B cell (primary cell): ENCODE measurements around the gene LRRC7. TPM values are rescaled to one million over a fixed set of nuclear protein-coding genes. Genes with fewer than 3 reads are reported as not detected.

Experiments used
- ATAC-seq: fragments of 200-7000 bp; cut with Tn5 transposase; one replicate; pipeline ENCODE4 v1.10.0; 2021; ENCODE audit warnings: low read depth, mild to moderate bottlenecking, moderate number of reproducible peaks, moderate library complexity
- CTCF ChIA-PET: fragments of 350-600 bp; sonication (Branson Sonifier 250); formaldehyde crosslinking; loops from one replicate; lab custom pipeline; 2021; ENCODE audit warnings: antibody characterized with exemption, inconsistent platforms; lab: Charles Lee
- POLR2A ChIA-PET: fragments of 350-600 bp; sonication (Branson Sonifier 250); formaldehyde crosslinking; loops from one replicate; lab custom pipeline; 2021; ENCODE audit warnings: antibody characterized with exemption; lab: Charles Lee
- DNase-seq: peaks from one replicate; pipeline ENCODE4 v3.0.0; 2013
- H2AFZ ChIP-seq: 2 replicates; pipeline ENCODE4 v1.6.1; 2012; ENCODE audit warnings: mild to moderate bottlenecking, low read depth, low read length; ENCODE audit not compliant: insufficient read depth, poor library complexity, severe bottlenecking
- H3K27ac ChIP-seq, 2 donors: 1 replicate in 1 of 2; 2 replicates in 1 of 2; pipeline ENCODE4 v1.5.1; 2012 to 2013; ENCODE audit warnings: low read length in 2 of 2, mild to moderate bottlenecking in 2 of 2, moderate library complexity in 1 of 2
- H3K27me3 ChIP-seq, 4 experiments: fragments of 200-600 bp in 1 of 4; sonication (generic) in 1 of 4; replicated peaks in 1 of 4; 1 replicate in 2 of 4; 2 replicates in 2 of 4; pipeline versions ENCODE4 v1.6.1 to v1.7.0; 2013 to 2016; ENCODE audit warnings: low read length in 3 of 4, mild to moderate bottlenecking in 2 of 4, mixed read lengths in 1 of 4, moderate library complexity in 1 of 4; ENCODE audit not compliant: insufficient read depth in 4 of 4, control insufficient read depth in 3 of 4; ENCODE audit errors: control extremely low read depth in 1 of 4
- H3K36me3 ChIP-seq, 2 experiments: replicated peaks in 1 of 2; 1 replicate in 1 of 2; 2 replicates in 1 of 2; pipeline versions ENCODE4 v1.6.1 to v1.7.1; 2013; ENCODE audit warnings: low read length in 1 of 2; ENCODE audit not compliant: insufficient read depth in 2 of 2, control insufficient read depth in 1 of 2; ENCODE audit errors: control extremely low read depth in 1 of 2, extremely low read depth in 1 of 2
- H3K4me1 ChIP-seq, 2 donors: fragments of 200-600 bp in 1 of 2; sonication (generic) in 1 of 2; 1 replicate in 1 of 2; 2 replicates in 1 of 2; pipeline versions ENCODE4 v1.5.1 to v1.6.1; 2013 to 2017; ENCODE audit warnings: low read length in 2 of 2; ENCODE audit not compliant: control insufficient read depth in 2 of 2, insufficient read depth in 2 of 2
- H3K4me2 ChIP-seq: replicated peaks from 2 replicates; pipeline ENCODE3; 2012; ENCODE audit warnings: mild to moderate bottlenecking, low read depth, low read length; ENCODE audit not compliant: poor library complexity, severe bottlenecking
- H3K4me3 ChIP-seq, 5 experiments: fragments of 200-600 bp in 1 of 5; sonication (generic) in 1 of 5; 1 replicate in 3 of 5; 2 replicates in 2 of 5; pipeline versions ENCODE4 v1.5.1 to v1.7.0; 2011 to 2016; ENCODE audit warnings: low read length in 4 of 5, mild to moderate bottlenecking in 4 of 5, low read depth in 2 of 5, control low read depth in 1 of 5, moderate library complexity in 1 of 5; ENCODE audit not compliant: insufficient read depth in 1 of 5; ENCODE audit errors: control extremely low read depth in 1 of 5, extremely low read depth in 1 of 5
- H3K79me2 ChIP-seq: fragments of 200-600 bp; sonication (generic); one replicate; pipeline ENCODE4 v1.6.0; 2016; ENCODE audit warnings: low read length; ENCODE audit not compliant: control insufficient read depth, insufficient read depth
- H3K9ac ChIP-seq: fragments of 200-600 bp; sonication (generic); 2 replicates; pipeline ENCODE4 v1.6.1; 2017; ENCODE audit warnings: mild to moderate bottlenecking, low read length, moderate library complexity
- H3K9me3 ChIP-seq, 3 donors: one replicate each; pipeline versions ENCODE4 v1.6.1 to v1.7.1; 2013; ENCODE audit warnings: low read length in 2 of 3; ENCODE audit not compliant: control insufficient read depth in 2 of 3, insufficient read depth in 1 of 3; ENCODE audit errors: control extremely low read depth in 1 of 3
- H4K20me1 ChIP-seq: 2 replicates; pipeline ENCODE4 v1.6.0; 2012; ENCODE audit warnings: mild to moderate bottlenecking, low read length; ENCODE audit not compliant: insufficient read depth, control insufficient read depth, poor library complexity, severe bottlenecking
- H3K27ac Mint-ChIP-seq: one replicate; pipeline ENCODE4 v1.8.0; 2021; ENCODE audit warnings: mixed read lengths
- H3K27me3 Mint-ChIP-seq: one replicate; pipeline ENCODE4 v1.8.0; 2021; ENCODE audit warnings: mixed read lengths
- H3K4me1 Mint-ChIP-seq: one replicate; pipeline ENCODE4 v1.8.0; 2021; ENCODE audit warnings: mixed read lengths
- H3K4me3 Mint-ChIP-seq: one replicate; pipeline ENCODE4 v1.8.0; 2021; ENCODE audit warnings: mixed read lengths
- H3K9me3 Mint-ChIP-seq: one replicate; pipeline ENCODE4 v1.8.0; 2022; ENCODE audit warnings: mixed read lengths; ENCODE audit not compliant: insufficient read depth
- EZH2 ChIP-seq: IDR thresholded peaks from 2 replicates; pipeline ENCODE4 v1.6.1; 2012; ENCODE audit warnings: borderline replicate concordance, low read depth, mild to moderate bottlenecking, moderate library complexity, low read length; ENCODE audit not compliant: insufficient read depth, poor library complexity, severe bottlenecking
- WGBS: methylation state at CpG from one replicate; pipeline ENCODE4 v1.1.5; 2013; ENCODE audit warnings: missing lambda C conversion rate; ENCODE audit not compliant: insufficient coverage; 5-methylcytosine and 5-hydroxymethylcytosine counted together
- intact Hi-C: fragments of 100-400 bp; cut with micrococcal nuclease; formaldehyde crosslinking; loops from one replicate; pipeline ENCODE4 v1.10.0; 2022
- polyA plus RNA-seq: library from polyadenylated mRNA; depleted of rRNA; stranded (reverse); fragments of >200 nt; gene quantifications from 2 replicates; pipeline ENCODE4 v1.2.3, GENCODE V29; 2012
- total RNA-seq, 2 donors: library from RNA; stranded (reverse); fragments of 120-200 nt in 1 of 2; gene quantifications; 1 replicate in 1 of 2; 2 replicates in 1 of 2; pipeline versions ENCODE4 v1.2.3 to v1.2.4, GENCODE V29; 2013 to 2022
- TF ChIP-seq, protein P1 (sequence below): fragments of 200-600 bp; IDR thresholded peaks from one replicate; pipeline ENCODE4 v1.8.0; 2022; ENCODE audit warnings: antibody characterized with exemption, mild to moderate bottlenecking

Gene LRRC7
- total and polyA plus RNA-seq, 2 donors (not counting 1 experiment from before 2014, with no cell fraction given) = not detected

DNA sequence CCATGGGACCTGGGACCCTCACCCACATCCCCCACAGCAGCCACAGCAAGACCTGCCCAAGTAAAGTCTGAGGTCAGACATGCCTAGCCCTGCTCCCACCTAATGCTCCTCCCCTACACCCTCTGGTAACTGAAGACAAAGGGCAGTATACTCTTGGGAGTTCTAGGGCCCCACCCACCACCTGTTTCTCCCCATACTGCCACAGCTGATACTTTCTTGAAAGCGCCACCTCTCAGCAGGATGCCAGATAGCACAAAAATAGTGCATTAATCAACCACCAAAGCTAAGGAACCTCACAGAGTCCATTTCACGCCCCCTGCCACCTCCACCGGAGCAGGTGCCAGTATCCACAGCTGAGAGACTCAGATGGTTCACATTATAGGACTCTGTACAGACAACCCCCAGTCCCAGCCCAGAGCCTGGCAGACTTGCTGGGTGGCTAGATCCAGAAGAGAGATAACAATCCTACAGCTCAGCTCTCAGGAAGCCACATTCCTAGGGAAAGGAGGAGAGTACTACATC is 399.6 kb downstream of the LRRC7 start:
- H3K27ac Mint-ChIP-seq = no peak overlapping the region
- Histone ChIP-seq H3K4me3 (no peak overlapping the region), H3K9me3 (peaks cover 0 to 9% (median 0%) of the 10 kb centered on the region in 3 donors), H3K4me2 (no peak overlapping the region), H3K27me3 (no peaks in the 10 kb centered on the region), H3K27ac (no peak overlapping the region), H2AFZ (no peak overlapping the region), H3K79me2 (no peaks in the 10 kb centered on the region), H4K20me1 (no peaks in the 10 kb centered on the region), H3K36me3 (no peaks in the 10 kb centered on the region), H3K9ac (no peak overlapping the region), H3K4me1 (no peaks in the 10 kb centered on the region)
- intact Hi-C loops = no loop called here
- no peak overlapping the region for H3K4me3 Mint-ChIP-seq
- H3K27me3 Mint-ChIP-seq = no peaks in the 10 kb centered on the region
- ATAC-seq (no peak), DNase-seq (no peak)
- H3K4me1 Mint-ChIP-seq = no peaks in the 10 kb centered on the region
- H3K9me3 Mint-ChIP-seq = peaks cover 11% of the 10 kb centered on the region
- POLR2A ChIA-PET = no interaction called here
- TF ChIP-seq, protein P1, sequence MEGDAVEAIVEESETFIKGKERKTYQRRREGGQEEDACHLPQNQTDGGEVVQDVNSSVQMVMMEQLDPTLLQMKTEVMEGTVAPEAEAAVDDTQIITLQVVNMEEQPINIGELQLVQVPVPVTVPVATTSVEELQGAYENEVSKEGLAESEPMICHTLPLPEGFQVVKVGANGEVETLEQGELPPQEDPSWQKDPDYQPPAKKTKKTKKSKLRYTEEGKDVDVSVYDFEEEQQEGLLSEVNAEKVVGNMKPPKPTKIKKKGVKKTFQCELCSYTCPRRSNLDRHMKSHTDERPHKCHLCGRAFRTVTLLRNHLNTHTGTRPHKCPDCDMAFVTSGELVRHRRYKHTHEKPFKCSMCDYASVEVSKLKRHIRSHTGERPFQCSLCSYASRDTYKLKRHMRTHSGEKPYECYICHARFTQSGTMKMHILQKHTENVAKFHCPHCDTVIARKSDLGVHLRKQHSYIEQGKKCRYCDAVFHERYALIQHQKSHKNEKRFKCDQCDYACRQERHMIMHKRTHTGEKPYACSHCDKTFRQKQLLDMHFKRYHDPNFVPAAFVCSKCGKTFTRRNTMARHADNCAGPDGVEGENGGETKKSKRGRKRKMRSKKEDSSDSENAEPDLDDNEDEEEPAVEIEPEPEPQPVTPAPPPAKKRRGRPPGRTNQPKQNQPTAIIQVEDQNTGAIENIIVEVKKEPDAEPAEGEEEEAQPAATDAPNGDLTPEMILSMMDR = no peak
- TF ChIP-seq EZH2 = no peak
- CTCF ChIA-PET = no interaction called here
- WGBS = 97% methylated on average over 3 of the region's 3 CpGs

DNA sequence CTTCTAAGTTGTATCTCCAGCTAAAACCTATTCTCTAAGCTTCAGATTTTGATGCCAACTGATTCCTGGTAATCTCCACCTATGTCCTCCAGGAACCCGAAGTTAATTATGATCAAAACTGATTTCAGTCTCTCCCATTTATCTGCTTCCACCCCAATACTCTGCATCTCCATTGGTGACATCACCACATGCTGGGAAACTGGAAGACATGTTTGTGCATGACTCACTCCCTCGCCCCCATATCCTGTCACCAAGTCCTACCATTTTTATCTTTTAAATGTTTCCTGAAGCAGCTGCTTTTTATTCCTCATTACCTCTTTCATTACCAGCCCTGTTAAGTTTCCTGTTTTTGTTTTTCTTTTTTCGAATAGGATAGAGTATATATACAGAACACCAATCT is 409.2 kb downstream of the LRRC7 start:
- no peak overlapping the region for H3K27ac Mint-ChIP-seq
- H3K9me3 Mint-ChIP-seq = no peaks in the 10 kb centered on the region
- CTCF ChIA-PET = interaction anchor here (1.1 kb wide), 1 partner anchor 16 kb away, joined by 3 read pairs; no protein-coding TSS in a partner anchor

More for the DNA sequence above, 409.2 kb downstream of the LRRC7 start:
- Mint-ChIP-seq H3K4me3 (no peak overlapping the region), H3K4me1 (no peaks in the 10 kb centered on the region), H3K27me3 (no peaks in the 10 kb centered on the region)
- H4K20me1 ChIP-seq = no peaks in the 10 kb centered on the region
- no peak overlapping the region for H3K4me3 ChIP-seq
- H3K4me1 ChIP-seq = no peaks in the 10 kb centered on the region
- intact Hi-C loops = no loop called here
- TF ChIP-seq EZH2 = no peak
- TF ChIP-seq, protein P1 = no peak
- POLR2A ChIA-PET = no interaction called here
- H3K79me2 ChIP-seq = no peaks in the 10 kb centered on the region
- H3K9me3 ChIP-seq = no peaks in the 10 kb centered on the region
- no peak overlapping the region for H3K9ac ChIP-seq
- ATAC-seq (no peak), DNase-seq (no peak)
- H2AFZ ChIP-seq = no peak overlapping the region
- H3K4me2 ChIP-seq = no peak overlapping the region
- no peaks in the 10 kb centered on the region for H3K27me3 ChIP-seq
- H3K36me3 ChIP-seq = no peaks in the 10 kb centered on the region
- no peak overlapping the region for H3K27ac ChIP-seq
- 69% methylated on average over 1 of the region's 3 CpGs for WGBS
